ENCODE results near the gene EPB41L4A.

DNA sequence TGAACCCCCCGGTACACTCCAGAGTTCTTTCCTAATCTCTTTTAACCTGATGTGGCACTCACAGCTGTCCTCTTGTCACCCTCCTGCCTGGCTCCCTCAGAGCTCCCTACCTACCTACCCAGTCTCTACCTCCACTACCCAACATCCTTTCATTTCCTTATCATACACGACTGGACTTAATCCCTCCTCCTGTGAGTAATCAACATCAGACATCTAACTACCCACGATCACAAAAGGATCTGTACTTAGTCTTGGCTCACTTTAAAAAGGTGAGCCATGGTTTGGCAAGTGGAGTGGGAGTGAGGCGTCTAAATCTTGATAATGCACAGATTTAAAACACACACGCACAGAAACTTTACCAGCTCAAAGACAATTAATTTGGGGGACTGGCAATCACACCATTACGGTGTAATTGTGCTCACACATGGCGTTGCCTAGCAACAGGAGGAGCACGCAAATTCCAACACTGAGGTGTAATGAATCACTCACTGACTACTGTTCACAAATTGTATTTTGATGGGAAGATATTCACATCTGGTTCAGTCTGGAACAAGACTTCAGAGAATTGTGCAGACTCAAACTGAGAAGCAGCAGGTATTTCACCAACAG lies 235.9 kb downstream of the EPB41L4A start:
- TF ChIP-seq, protein P1, sequence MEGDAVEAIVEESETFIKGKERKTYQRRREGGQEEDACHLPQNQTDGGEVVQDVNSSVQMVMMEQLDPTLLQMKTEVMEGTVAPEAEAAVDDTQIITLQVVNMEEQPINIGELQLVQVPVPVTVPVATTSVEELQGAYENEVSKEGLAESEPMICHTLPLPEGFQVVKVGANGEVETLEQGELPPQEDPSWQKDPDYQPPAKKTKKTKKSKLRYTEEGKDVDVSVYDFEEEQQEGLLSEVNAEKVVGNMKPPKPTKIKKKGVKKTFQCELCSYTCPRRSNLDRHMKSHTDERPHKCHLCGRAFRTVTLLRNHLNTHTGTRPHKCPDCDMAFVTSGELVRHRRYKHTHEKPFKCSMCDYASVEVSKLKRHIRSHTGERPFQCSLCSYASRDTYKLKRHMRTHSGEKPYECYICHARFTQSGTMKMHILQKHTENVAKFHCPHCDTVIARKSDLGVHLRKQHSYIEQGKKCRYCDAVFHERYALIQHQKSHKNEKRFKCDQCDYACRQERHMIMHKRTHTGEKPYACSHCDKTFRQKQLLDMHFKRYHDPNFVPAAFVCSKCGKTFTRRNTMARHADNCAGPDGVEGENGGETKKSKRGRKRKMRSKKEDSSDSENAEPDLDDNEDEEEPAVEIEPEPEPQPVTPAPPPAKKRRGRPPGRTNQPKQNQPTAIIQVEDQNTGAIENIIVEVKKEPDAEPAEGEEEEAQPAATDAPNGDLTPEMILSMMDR (IDR thresholded peaks at IDR 0.05): no peak
- no peak for TF ChIP-seq POLR2A (IDR thresholded peaks at IDR 0.05)
